C4-2B (cell line): ENCODE data around the gene PCED1B.

Experiments used
- CTCF ChIP-seq: fragments of 450-650 bp; conservative IDR thresholded peaks from 2 replicates; pipeline ENCODE4 v1.5.1; 2017; ENCODE audit warnings: mild to moderate bottlenecking
- ZFX ChIP-seq: fragments of 450-650 bp; IDR thresholded peaks from 2 replicates; pipeline ENCODE4 v1.6.1; 2017

GRCh38 chr12:47223031-47223847 is 143.8 kb downstream of the PCED1B start:
- TF ChIP-seq CTCF (no peak), ZFX (no peak)
